GM18868 (cell line): ENCODE measurements around the gene EPHA4.
A peak's percentile ranks its signal among the peaks of the same experiment; 100 is the strongest.

ENCODE experiments used
- ATAC-seq: cut with Tn5 transposase; IDR thresholded peaks from one replicate; pipeline ENCODE4 v1.9.1; 2021; ENCODE audit warnings: mild to moderate bottlenecking, moderate library complexity; ENCODE audit not compliant: unreplicated experiment

The EPHA4 gene

DNA sequence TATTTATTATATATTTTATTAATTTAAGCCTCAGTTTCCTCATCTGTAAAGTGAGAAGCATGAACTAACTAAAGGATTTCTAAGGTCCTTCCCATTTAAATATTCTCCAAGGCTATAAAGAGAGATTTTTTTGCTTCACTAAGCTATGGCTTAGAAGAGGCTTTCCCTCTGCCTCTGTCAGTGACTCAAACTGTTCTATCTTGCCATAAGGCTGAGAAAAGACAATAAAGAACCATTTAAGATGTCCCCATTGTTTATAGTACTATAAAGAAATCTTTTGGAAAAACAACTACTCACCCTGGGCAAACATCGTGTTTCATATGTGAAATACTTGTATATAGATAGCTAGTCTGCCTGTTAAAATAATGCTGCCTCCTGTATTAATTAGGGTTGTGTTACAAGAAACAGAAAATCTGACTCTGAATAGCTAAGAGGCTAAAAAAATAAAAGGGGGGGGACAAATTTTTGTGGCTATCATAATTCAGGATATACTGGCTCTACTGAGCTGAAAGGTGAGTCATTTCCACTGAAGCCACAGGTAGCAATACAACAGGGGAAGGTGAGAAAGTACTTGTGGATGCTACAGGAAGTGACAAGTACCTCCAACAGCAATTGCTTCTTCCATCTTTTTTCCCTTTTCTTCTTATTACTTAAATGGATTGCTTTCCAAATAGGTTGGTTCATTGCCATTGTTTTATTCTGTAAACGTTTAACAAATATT, 25.4 kb downstream of the EPHA4 start:
- no peak for ATAC-seq

DNA sequence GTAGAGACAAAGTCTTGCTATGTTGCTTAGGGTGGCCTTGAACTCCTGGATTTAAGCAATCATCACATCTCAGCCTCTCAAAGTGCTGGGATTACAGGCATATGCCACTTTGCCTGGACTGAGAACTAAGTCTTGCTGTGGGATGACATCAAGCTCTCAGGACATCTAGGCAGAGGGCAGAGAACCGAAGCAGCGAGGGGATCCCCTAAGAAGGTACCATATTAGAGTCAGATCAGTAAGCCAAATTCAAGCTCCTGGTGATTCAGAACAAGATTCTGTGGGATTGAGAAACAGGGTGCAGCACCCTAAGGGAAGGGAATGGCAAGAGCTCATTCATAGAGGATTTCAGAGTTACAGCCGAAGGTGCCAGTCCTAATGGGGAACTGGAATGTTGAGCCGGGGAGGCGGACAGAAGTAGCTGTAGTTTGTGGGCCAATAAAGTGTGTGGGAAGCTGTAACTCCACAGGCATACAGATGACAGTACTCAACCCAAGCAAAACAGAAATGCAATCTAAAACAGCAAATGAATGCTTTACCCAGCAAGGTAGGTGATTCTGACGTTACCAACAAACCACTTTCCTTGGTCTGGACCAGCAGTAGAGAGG, 30.9 kb downstream of the EPHA4 start:
- ATAC-seq, result no peak

DNA sequence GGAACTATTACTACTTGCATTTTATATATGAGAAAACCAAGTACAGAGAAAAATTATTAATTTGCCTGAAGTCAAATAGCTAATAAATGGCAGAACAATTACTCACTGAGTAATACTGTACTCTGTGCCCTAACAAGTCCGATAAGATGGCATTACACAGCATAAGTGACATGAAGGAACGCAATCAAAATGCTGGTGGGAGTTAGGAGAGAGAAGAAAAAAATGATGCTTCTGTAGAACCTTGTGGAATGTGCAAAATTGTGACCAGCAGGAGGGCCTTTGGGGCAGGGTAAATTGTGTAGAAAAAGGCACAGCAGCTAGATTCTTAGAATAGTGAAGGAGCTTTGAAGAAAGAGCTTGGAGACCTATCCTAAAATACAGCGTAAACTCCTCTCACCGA, 32.9 kb downstream of the EPHA4 start:
- no peak for ATAC-seq

DNA sequence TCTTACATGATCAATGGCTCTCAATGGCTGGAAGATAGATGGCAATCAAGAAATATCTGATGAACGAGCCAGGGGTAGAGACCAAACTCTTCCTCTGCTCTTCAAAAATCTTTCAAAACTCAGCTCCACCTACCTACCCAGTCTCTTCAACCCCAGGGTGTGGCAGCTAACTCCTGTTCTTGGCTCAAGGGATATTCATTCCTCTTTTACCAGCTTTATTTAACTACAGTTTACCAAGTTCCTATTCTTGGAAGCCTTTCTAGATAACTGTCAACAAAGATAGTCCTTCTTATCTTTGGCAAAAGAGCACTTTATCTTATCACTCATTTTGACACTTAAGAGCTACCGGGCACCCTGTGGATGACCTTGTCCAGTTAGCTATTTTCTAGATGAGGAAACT, 36.3 kb downstream of the EPHA4 start:
- no peak for ATAC-seq

DNA sequence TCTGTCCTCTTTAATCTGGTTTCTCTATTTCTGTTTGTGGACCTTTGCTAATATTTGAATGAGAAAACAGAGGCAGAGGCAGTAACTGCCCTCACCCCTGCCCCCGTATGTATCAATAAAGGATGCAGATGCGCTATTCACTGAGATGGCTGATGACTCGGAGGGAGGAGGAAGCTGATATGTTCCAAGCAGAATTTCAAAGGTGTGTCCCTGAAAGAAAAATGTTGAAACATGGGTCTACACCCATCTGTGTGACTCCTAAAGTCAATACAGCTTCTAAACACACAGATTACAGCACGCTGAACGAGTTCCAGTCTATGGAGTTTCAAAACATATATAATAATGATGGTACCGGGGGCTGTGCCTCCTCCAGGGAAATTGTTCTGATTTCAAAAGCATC, 38.8 kb downstream of the EPHA4 start:
- no peak for ATAC-seq

DNA sequence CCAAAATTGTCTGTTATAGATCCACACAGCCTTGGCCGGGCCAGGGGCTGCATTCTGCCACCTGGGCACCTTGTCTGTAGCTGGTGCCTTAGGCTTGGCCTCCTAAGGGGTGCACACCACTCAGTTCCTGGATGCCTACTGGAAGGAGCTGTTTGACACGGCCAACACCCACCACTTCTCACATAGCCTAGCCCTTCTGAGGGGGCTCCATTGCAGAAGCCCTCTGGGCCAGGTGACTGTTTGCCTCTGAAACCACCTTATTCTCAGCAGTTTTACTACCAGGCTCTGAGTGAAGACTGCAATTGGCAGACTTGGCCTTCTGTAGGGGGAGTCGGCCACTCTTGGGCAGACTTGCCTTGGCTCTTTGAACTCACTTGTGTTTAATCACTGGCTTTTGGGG, 39.5 kb downstream of the EPHA4 start:
- ATAC-seq, result no peak

DNA sequence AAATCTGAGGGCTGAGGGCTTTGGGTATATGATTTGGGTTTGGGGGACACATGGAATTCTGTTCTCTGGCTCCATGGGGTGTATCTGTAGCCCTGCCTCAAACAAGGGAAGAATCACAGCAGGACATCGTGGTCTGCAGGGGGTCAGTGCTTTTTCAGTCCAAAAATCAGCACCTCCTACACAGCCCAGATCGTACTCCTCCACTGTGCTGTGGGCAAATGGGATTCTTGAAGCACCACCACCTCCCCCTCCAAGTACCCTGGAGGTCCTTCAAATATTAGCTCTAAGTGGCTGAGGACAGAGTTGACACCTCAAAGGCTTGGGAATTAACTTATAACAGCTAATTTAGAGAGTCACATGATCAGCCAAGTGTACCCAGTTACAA, 41.5 kb downstream of the EPHA4 start:
- ATAC-seq, result no peak

DNA sequence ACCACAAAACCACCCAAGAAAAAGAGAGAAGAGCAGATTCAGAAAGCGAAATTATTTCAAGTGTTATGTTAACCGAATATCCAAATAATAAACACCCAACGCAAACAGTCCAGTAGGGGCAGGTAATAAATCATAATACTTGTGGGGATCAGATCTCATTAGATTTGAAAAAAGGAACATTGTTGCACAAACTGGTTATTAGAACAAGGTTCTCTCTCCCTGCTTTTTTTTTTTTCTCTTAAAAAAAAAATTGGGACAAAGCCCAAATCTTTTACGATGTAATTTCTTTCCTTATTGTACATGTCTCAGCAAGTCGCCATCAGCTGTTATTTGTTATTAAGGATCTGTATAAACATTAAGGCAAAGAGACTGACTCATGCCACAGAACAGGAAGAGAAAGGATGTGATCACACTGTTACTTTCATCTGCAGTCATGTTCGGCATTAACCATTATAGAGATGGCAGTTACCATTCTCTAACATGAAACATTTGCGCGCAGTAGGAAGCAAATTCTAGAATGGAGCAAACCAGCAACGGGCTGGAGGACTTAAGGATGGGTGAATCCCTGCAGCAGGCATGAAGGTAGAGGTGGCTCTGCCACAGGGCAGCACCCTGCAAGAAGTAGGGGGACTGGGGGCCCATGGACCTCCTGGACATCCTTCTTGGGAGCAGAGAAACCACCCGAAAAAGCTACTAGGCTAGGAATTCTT, 42.0 kb downstream of the EPHA4 start:
- no peak for ATAC-seq

DNA sequence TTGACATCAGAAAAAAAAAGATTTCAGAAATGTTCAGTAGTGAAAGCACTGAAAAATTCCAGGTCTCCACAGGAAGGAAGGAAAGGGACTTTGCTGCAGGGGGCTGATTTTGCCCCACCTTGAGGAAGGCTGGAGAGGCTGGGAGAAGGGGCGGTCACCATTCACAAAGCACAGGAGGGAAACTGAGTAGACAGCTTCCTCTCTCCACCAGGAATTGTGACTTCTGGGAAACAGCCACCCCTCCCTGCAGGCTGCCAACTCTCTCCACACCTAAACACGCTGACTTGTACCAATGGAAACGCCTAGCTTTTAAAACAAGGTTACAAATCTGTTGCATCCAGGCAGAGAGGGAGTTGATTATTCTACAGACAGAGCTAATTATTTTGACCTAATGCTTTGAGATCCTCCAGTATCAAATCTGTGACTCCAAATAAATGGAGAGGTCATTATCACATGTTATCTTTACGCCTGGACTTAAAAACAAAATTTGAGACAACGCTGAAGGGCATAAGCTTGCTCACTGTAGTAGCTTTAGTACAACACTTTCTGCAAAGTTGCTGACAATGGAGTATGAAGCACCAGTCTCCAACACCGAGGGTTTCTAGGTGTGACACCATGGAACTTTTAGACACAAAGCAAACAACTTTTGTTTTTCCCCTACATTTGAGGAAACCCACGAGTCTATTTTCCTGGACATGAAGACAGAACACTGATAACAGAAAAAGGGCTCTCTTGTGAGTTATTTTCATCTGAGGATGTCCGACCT, 42.7 kb downstream of the EPHA4 start:
- no peak for ATAC-seq

DNA sequence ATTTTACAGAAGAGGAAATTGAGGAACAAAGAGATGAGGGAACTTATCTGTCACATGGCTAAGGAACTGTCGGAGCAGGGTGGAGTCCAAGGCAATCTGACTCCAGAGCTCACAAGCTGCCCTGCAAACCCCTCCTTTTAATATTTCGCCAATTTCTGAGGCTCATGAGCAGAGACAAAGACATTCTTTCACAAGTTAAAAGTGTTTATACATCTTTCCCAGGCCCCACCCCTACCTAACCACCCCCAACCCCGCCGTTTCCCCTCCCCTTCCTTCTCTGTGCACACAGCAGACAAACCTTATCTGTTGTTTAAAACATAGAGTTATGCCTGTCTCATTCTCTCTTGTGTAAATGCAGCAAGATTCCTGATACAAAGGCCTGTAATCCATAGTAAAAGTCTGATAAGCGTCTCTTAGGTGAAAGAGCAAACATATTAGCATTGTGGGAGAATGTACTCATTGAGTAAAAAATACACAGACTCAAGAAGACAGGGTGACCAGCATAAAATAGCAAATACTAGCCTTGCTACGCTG, 44.3 kb downstream of the EPHA4 start:
- no peak for ATAC-seq

DNA sequence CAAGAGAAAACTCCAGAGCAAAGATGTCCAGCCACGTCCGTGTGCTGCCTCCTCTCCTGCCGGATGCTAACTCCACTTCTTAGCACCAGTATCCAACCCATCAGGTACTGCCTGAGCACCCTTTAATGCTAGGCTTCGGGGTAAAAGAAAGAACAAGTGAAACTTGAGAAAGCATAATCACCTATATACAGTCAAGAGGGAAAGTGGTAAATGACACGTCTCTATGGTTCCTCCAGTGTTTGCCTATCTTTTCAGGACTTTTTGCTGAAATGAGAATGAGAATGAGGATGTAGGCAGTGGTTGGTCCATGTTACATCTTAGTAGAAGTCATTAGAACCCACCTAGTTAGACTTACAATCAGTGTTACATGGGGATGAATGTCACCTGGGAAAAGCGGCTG, 47.9 kb downstream of the EPHA4 start:
- no peak for ATAC-seq

DNA sequence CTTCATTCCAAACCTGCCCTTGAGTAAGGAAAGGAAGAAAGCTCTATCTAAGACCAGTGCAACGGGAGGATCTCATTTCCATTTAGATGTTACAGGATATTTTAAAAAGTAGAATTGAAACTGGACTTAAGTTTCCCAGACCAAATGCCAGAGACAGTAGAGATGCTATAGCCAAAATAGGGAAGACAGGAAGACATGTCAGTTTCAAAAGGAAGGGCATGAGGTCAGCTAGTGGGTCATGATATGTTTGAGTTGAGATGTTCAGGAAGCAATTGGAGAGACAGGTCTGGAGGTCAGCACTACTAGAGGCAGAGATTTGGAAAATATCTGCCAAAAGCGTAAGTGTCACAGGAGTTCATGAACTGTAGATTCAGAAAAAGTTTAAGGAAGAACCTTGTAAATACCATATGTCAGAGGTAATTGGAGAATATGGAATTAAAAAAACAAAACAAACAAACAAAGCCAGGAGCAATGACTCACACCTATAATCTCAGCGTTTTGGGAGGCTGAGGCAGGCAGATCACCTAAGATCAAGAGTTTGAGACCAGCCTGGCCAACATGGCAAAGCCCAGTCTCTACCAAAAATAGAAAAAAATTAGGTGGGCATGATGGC, 50.8 kb downstream of the EPHA4 start:
- no peak for ATAC-seq

DNA sequence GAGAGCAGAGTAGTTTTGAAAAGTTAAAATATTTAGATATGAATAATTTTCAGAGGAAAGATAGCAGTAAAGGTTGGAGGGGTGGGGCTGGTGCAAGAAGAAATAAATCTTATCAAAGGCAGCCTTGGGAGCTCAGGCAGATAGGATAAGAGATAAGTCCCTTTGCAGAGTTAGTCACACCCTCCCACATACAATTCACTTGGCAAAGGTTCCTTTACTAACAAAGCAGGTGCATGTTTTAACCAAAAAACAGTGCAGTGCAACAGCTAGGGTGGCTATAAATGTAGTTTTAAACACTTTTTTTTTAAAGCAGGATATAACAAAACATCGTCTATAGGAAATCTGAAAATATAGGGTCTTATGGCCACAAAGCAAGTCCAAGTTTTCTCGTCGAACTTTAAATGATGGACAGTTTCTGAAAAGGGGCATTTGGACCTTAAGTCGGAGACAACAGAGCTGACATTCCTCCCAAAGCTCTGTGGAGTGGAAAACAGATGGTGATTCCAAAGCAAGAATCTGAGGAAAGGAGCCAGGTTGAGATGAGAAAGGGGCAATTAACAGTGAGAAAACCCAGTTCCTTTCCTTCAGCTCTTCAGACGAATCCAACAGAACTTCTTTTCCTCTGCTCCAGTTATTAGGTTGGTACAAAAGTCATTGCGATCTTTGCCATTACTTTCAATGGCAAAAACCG, 53.0 kb downstream of the EPHA4 start:
- ATAC-seq, result no peak

DNA sequence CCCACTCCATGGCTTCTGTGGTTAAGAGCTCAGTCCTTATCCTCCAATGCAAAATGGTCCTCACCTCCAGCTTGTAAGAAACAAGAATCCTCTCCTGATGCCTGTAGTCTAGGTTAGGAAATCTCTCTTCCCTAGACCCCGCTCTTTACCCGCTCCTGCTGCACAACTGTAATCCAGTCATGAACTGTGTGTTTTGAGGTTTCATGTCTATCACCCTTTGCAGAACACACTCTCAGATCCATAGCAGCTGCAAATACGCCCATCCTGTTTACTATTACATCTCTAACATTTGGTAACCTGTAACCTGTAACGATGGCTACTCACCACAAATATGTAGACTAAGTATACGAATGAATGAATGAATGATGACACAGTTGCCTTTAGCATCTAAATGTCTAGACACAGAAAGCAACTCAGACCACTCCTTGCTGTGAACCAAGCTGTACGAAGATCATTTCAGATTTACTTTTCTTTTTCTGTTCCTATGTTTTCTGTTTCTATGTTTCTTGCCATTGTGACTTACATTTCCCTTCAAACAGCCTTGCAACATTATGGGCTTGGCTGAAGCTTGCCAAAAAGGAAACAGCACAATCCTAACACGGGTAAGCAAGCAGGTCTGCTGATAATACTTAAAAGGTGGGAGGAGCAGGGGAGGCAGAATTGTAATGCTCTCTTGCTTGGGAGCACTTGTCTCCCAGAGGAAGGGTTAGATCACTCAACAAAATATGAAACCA, 53.7 kb downstream of the EPHA4 start:
- ATAC-seq, result peak; percentile 28

DNA sequence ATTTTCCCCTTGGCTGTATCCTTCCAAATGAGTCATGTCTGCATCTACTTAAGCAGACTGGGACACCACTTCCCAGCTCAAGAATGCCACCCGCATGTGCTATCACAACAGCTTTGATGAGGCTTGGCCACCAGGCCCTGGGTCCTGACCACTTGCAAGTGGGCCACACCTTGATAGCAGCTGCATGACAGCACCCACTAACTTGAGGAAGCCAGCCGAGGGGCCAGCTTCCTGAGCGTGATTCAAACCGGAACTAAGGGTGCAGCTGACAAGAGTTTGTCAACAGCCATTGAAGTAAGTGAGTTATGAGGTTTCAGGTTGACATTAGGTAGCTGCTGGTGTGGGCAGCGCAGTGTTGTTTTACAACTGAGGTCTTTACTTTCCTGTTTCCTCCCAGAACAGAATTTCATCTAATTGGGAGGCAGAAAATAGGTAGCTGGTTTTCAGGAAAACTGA, 54.4 kb downstream of the EPHA4 start:
- ATAC-seq, result peak; percentile 95

DNA sequence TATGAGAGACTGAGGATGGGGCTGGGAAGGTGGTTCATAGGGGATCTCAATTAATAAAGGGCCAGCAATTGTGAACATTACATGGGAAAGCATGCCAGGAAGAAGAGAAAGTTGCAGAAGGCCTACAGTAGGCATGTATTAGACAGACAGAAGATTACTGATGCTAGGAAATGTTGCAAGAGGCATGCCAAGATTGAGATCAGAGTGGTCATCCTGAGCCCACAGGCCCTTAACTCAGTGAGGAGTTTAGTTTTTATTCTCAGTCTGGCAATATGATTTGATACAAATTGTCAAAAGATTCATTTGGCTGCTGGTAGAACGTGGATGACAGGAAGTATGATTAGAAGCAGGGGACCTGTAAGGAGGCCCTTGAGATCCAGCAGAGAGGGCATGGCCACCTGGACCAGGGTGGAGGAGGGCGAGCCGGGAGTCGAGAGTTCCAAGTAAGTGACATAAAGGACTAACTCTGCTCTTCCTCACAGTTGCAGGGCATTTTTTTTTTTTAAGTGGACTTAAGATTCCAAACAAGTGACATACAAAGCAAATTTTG, 54.9 kb downstream of the EPHA4 start:
- ATAC-seq, result no peak

DNA sequence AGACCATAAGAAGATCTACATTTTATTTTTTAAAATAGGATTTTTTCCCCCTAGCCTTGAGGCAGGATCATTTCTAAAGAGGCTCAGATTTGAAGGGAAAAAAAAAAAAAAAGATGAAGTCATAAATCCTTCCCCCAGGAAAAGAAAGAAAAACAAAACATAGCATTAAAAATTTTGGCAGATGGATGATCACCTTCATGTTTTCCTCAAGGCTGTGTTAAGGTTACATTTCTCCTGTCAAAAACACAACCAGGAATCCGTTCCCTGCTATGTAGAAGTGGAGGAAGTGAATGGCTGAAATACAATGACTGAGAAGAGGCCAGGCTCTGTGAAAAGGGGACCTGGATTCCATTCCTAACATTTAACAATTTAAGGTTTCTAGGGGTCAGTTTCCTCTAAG, 56.2 kb downstream of the EPHA4 start:
- ATAC-seq, result no peak

DNA sequence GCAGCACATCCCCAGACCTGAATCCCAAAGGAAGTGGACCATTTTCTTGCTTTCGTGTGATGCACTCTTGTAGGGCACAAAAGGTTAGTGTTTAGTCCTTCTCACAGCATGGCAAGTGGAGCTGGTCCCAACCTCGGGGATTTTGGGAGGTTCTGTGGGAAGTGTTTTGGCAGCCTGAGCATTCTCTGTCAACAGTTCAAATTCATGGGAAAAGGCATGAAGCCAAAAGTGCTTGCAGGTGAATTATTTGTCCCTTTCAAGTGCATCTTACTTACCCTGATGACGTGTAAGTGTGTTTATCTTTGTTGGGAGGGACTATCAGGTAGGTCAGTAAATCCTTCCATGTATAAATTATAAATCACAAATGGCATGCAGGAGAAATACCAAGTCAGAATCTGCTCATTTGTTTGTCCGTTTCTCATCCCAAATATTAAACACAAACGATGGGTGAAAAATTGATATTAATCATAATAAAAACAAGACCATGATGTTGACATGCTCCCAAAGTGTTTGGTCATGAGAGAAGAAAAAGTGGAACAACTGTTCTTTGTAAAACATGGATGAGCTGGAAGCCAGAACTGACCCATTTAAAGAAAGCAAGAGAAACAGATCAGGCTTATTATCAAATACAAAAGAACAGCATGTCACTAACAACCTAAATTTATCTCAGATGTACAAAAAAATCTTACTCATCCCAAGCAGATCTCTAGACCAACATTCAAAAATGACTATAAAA, 57.6 kb downstream of the EPHA4 start:
- no peak for ATAC-seq

DNA sequence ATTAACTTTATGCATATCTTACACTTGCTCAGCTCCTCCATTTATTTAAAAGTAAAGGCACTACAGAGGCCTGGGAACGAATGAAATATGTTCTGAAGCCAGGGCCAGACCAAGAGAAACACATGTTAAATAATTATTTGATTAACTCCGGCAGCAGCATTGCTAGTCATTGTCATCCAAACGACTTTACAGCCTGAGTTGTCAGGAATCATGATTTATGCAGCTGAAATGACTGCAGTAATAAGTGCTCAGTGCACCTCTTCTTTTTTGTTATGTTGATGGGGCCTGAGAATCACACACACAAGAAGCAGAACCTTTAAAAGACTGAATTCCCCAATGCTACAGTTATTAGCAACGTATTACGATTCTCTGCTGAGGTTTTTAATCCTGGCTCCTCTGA, 58.9 kb downstream of the EPHA4 start:
- ATAC-seq, result no peak
